AG08395 (cell line): ENCODE results near the gene CEACAM7.
A peak's percentile ranks its signal among the peaks of the same experiment; 100 is the strongest.

ENCODE experiments used
- DNase-seq: peaks from one replicate; pipeline ENCODE4 v3.0.0; 2012; ENCODE audit warnings: mixed read lengths, low spot score

The CEACAM7 gene

DNA sequence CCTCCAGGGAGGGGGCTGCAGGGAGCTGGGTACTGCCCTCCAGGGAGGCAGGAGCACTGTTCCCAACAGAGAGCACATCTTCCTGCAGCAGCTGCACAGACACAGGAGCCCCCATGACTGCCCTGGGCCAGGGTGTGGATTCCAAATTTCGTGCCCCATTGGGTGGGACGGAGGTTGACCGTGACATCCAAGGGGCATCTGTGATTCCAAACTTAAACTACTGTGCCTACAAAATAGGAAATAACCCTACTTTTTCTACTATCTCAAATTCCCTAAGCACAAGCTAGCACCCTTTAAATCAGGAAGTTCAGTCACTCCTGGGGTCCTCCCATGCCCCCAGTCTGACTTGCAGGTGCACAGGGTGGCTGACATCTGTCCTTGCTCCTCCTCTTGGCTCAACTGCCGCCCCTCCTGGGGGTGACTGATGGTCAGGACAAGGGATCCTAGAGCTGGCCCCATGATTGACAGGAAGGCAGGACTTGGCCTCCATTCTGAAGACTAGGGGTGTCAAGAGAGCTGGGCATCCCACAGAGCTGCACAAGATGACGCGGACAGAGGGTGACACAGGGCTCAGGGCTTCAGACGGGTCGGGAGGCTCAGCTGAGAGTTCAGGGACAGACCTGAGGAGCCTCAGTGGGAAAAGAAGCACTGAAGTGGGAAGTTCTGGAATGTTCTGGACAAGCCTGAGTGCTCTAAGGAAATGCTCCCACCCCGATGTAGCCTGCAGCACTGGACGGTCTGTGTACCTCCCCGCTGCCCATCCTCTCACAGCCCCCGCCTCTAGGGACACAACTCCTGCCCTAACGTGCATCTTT, 12.5 kb upstream of the CEACAM7 start:
- DNase-seq = no peak

DNA sequence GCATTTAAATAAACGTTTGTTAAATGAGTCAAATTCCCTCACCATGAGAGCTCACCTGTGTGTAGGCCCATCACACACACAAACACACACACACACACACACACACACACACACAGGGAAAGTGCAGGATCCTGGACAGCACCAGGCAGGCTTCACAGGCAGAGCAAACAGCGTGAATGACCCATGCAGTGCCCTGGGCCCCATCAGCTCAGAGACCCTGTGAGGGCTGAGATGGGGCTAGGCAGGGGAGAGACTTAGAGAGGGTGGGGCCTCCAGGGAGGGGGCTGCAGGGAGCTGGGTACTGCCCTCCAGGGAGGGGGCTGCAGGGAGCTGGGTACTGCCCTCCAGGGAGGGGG, 11.9 kb upstream of the CEACAM7 start:
- no peak for DNase-seq

- DNase-seq = no peak
These were observed 11.3 kb upstream of the CEACAM7 start for GRCh38 chr19:41699231-41699967.

- DNase-seq = no peak
These were observed 10.7 kb upstream of the CEACAM7 start for GRCh38 chr19:41698746-41699230.

DNA sequence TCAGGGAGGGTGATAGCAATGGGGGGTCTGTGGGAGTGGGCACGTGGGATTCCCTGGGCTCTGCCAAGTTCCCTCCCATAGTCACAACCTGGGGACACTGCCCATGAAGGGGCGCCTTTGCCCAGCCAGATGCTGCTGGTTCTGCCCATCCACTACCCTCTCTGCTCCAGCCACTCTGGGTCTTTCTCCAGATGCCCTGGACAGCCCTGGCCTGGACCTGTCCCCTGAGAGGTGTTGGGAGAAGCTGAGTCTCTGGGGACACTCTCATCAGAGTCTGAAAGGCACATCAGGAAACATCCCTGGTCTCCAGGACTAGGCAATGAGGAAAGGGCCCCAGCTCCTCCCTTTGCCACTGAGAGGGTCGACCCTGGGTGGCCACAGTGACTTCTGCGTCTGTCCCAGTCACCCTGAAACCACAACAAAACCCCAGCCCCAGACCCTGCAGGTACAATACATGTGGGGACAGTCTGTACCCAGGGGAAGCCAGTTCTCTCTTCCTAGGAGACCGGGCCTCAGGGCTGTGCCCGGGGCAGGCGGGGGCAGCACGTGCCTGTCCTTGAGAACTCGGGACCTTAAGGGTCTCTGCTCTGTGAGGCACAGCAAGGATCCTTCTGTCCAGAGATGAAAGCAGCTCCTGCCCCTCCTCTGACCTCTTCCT, 9.3 kb upstream of the CEACAM7 start:
- DNase-seq = no peak

DNA sequence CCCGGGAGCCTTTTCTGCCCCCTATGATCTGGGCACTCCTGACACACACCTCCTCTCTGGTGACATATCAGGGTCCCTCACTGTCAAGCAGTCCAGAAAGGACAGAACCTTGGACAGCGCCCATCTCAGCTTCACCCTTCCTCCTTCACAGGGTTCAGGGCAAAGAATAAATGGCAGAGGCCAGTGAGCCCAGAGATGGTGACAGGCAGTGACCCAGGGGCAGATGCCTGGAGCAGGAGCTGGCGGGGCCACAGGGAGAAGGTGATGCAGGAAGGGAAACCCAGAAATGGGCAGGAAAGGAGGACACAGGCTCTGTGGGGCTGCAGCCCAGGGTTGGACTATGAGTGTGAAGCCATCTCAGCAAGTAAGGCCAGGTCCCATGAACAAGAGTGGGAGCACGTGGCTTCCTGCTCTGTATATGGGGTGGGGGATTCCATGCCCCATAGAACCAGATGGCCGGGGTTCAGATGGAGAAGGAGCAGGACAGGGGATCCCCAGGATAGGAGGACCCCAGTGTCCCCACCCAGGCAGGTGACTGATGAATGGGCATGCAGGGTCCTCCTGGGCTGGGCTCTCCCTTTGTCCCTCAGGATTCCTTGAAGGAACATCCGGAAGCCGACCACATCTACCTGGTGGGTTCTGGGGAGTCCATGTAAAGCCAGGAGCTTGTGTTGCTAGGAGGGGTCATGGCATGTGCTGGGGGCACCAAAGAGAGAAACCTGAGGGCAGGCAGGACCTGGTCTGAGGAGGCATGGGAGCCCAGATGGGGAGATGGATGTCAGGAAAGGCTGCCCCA, 8.5 kb upstream of the CEACAM7 start:
- DNase-seq = no peak

GRCh38 chr19:41695745-41696144, 7.7 kb upstream of the CEACAM7 start:
- no peak for DNase-seq

DNA sequence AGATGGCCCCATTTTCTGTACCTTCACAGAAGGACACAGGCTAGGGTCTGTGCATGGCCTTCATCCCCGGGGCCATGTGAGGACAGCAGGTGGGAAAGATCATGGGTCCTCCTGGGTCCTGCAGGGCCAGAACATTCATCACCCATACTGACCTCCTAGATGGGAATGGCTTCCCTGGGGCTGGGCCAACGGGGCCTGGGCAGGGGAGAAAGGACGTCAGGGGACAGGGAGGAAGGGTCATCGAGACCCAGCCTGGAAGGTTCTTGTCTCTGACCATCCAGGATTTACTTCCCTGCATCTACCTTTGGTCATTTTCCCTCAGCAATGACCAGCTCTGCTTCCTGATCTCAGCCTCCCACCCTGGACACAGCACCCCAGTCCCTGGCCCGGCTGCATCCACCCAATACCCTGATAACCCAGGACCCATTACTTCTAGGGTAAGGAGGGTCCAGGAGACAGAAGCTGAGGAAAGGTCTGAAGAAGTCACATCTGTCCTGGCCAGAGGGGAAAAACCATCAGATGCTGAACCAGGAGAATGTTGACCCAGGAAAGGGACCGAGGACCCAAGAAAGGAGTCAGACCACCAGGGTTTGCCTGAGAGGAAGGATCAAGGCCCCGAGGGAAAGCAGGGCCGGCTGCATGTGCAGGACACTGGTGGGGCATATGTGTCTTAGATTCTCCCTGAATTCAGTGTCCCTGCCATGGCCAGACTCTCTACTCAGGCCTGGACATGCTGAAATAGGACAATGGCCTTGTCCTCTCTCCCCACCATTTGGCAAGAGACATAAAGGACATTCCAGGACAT, 7.0 kb upstream of the CEACAM7 start:
- no peak for DNase-seq

DNA sequence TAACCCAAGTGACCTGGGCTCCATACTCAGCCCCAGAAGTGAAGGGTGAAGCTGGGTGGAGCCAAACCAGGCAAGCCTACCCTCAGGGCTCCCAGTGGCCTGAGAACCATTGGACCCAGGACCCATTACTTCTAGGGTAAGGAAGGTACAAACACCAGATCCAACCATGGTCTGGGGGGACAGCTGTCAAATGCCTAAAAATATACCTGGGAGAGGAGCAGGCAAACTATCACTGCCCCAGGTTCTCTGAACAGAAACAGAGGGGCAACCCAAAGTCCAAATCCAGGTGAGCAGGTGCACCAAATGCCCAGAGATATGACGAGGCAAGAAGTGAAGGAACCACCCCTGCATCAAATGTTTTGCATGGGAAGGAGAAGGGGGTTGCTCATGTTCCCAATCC, 6.1 kb upstream of the CEACAM7 start:
- DNase-seq = no peak

DNA sequence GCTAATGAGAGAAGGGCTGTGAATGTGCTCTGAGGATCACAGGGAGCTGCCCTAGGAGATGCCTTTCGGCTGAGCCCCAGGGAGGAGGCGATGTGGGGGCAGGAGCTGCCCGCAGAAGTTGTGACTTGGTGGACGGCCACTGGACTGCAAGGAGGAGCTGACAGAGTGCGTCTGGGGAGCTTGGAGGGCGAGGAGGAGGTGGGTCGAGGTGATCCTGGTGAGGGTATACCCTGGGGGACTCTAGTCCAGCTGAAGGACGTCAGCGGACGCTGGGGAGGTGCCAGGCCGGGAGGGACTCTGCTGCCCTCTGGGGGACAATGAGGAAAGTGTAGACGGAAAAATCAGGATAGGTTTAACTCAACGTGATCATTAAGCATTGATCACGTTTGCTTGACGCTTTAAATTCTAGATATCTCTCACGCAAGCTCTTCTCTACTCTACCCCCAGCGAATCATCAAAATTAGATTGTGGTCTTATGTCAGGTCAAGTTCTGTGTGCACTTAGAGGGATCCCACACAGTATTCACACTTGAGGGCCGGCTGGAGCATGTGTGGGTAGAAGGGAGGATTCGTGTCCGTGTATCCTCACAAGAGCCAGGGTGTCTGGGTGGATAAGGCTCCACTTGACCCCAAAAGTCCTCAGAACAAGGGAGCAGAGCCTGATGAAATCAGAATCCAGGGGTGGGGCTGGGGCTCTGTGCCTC, 3.3 kb upstream of the CEACAM7 start:
- peak; percentile 23 for DNase-seq

GRCh38 chr19:41690801-41691065, 2.7 kb upstream of the CEACAM7 start:
- DNase-seq = no peak

DNA sequence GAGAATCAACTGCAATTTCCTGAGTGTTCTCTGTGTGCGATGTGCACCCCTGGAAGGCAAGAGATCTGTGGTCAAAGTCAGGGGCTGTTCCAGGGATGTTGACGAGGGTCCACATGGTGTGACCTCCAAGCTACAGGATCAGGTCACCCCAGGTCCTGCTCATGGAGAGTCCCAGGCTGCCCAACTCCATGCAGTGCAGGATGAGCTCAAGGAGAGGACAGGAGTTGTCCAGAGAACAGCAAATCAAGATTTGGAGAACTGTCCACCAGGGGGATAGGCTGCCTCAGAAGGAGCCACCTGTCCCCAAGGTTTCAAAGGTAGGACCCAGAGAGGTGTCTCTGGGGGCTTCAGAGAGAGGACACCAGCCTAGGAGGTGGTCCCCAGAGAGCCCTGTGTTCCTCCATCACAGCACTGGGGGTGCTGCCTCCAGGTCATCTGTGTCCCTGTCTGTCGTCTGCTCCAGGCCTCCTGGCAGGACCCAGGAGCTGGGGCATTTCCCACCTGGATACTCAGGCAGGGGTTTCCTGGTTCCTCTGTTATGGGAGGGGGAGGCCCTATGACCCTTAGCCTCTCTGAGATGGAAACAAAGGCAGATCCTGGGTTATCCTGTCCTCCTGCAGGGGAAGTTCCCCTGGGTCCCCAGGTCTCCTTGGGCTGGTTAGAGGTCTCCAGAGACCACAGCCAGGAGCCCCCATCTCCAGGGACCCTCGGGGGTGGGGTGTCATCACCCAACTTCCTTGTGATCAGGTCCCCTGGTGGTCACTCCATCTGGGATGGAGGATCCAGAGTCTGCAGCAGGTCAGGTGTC, 2.1 kb upstream of the CEACAM7 start:
- no peak for DNase-seq

DNA sequence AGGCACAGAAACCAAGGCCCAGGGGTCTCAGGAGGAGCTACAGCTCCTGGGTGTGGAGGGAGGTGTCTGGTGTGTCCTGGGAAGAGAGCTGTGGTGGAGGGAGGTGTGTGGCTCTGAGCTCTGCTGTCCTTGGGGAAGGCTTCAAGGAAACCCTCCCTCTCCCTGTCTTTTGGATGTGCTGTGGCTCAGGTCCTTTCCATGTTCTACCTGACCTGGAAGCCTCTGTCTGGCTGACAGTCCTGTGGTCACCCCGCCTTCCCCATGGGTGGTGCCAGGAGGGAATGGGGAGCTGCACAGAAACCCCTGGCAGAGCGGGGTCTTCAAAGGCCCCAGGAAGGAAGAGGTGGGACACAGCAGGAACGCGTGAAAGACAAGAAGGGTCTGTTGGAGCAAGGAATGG, 617 bp upstream of the CEACAM7 start:
- DNase-seq = no peak

GRCh38 chr19:41687419-41687818, 651 bp downstream of the CEACAM7 start:
- no peak for DNase-seq

GRCh38 chr19:41682437-41682836, 5.6 kb downstream of the CEACAM7 start:
- no peak for DNase-seq

DNA sequence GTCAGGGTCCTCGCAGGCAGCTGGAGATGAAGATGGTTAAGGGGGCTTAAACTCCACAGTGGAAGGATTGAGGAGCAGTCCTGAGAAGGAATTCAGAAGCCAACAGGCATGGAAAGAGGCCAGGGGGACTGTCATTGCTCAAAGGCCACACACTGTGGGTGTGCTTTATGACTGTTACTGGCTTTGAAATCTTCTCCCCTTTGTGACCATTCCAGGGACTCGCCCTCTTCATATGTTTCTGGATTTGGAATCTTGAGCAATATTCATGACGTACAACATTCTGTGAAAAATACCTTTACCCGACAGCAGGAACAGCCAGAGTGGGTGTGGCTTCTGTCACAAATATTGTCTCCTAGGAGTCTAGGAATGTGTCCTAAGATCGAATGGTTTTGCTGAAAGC, 16.6 kb downstream of the CEACAM7 start:
- DNase-seq = no peak

DNA sequence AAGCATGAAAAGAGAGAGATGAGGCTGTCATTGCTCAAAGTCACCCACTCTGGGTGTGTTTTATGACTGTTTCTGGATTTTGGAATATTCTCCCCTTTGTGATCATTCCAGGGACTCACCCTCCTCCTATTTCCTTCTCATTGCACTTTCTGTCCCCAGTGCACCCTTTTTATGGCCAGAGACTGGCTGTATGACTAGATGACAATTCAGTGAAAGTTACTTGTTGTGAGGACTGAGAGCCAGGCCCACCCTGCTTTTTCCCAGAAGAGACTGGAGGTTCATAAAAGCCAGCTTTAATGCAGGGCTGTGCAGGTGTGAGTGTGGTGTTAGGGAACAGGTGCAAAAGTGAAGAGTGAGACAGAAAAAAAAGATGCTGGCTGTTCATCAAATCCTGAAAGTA, 17.3 kb downstream of the CEACAM7 start:
- DNase-seq = no peak

DNA sequence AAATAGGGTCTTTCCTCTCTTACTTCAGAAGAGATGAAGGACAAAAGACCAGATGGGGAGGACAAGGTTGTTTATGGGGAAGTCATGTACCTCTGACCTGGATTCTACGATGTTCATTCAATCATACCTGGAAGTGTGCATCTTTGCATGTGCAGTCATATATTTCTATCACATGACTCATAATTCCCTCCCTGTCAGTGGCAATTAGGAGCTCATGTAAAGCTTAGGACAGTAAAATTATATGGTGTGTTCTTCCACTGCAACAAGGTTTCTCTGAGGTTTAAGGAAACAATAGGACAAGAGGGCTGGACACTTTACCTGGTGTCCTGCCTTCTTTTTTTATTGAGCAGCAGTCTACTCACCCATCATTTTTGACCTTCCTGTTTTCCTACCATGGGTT, 19.8 kb downstream of the CEACAM7 start:
- DNase-seq = no peak

DNA sequence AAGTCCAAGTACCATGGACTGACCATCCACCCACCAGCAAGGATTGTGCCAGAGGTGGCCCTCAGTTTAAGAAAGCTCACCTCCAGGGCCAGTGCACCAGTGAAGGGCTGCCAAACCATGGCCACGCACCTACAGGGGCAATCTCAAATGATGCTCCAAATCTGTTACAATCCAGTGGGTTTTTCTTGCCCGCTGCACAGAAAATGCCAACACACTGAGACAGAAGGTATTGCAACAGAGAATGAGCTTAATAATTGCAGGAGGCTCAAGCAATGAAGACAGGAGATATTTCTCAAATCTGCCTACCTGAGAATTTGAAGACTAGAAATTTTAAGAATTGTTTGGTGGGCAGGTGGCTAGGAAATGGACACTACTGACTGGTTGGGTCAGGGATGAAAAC, 22.0 kb downstream of the CEACAM7 start:
- DNase-seq = no peak

DNA sequence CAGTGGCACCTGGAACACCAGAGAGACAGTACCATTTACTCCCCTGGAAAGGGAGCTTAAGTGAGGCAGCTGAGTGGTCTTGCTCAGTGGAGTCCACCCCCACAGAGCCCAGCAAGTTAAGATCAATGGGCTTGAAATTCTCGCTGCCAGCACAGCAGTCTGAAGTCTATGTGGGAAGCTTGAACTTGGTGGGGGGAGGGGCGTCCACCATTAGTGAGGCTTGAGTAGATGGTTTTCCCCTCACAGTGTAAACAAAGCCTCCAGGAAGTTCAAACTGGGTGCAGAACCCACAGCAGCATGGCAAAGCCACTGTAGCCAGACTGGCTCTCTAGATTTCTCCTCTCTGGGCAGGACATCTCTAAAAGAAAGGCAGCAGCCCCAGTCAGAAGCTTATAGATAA, 30.9 kb downstream of the CEACAM7 start:
- DNase-seq = no peak
